ENCODE results near the gene LRRC28.

The LRRC28 gene

GRCh38 chr15:99238849-99239248, 12.4 kb upstream of the LRRC28 start:
- TF ChIP-seq CTCF (IDR thresholded peaks at IDR 0.05; ENCODE audit: low read depth, low read length) = no peak
- no peak for DNase-seq (ENCODE audit: extremely low read depth, low read depth)

- no peak for DNase-seq (ENCODE audit: extremely low read depth, low read depth)
- TF ChIP-seq CTCF (IDR thresholded peaks at IDR 0.05; ENCODE audit: low read depth, low read length) = no peak
Observed at GRCh38 chr15:99239545-99240198, 11.6 kb upstream of the LRRC28 start.

DNA sequence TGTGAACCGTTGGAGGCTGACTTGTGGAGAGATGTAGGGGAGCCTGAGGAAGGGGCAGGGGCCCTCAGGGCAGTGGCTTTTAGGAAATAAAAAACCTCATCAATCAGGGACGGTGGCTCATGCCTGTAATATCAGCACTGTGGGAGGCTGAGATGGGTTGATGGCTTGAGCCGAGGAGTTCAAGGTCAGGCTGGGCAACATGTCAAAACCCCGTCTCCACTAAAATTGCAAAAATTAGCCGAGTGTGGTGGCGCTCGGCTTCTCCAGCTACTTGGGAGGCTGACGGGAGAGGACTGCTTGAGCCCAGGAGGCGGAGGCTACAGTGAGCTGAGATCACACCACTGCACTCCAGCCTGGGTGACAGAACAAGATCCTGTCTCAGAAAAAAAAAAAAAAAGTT, 9.5 kb upstream of the LRRC28 start:
- no peak for DNase-seq (ENCODE audit: extremely low read depth, low read depth)
- no peak for TF ChIP-seq CTCF (IDR thresholded peaks at IDR 0.05; ENCODE audit: low read depth, low read length)

GRCh38 chr15:99244306-99244705, 7.0 kb upstream of the LRRC28 start:
- DNase-seq (ENCODE audit: extremely low read depth, low read depth) = no peak
- no peak for TF ChIP-seq CTCF (IDR thresholded peaks at IDR 0.05; ENCODE audit: low read depth, low read length)

GRCh38 chr15:99247062-99247461, 4.2 kb upstream of the LRRC28 start:
- DNase-seq (ENCODE audit: extremely low read depth, low read depth) = no peak
- TF ChIP-seq CTCF (IDR thresholded peaks at IDR 0.05; ENCODE audit: low read depth, low read length) = no peak

- TF ChIP-seq CTCF (IDR thresholded peaks at IDR 0.05; ENCODE audit: low read depth, low read length) = no peak
- no peak for DNase-seq (ENCODE audit: extremely low read depth, low read depth)
Observed at GRCh38 chr15:99248000-99248715, 3.1 kb upstream of the LRRC28 start.

DNA sequence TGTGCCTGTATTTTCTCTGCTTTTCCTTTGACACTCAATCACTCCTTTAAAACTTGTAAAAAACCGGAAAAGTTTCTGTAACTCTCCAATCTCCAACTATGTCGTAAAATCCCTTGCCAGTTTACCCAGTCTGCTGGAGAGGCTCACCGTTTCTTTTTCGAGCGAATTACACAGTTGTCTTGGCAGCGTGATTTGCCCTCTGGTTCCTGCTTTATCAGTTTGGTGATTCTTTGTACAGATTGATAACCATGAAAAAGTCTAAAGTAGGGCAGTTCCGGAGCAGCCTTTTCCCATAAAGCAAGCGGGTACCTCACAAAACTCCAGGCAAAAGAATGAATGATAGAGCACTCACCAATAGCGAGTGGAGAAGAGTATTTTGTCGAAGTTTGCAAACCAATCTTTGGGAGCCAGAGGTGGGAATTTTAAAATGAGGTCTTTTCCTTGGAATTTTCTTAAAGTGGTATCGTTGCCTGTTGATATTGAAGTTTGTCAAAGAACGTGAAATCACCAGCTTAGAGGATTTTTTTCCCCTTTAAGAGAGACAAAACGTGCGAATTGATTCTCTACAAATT, 1.9 kb upstream of the LRRC28 start, which contains the start of gene TTC23:
TSS of gene TTC23 (minus strand) at position 312 of the 572 bp plus-strand sequence. CDS start 20,869 bp downstream, outside the sequence.
- peak; percentile 56 for DNase-seq (ENCODE audit: extremely low read depth, low read depth)
- TF ChIP-seq CTCF (IDR thresholded peaks at IDR 0.05; ENCODE audit: low read depth, low read length) = no peak

Data from AG09319 (cell line).